Neuron (in vitro differentiated cells): ENCODE data around the gene APOM.
A peak's percentile ranks its signal among the peaks of the same experiment; 100 is the strongest.

Experiments
- H2AFZ ChIP-seq: one replicate; pipeline ENCODE4 v1.6.1; 2013; ENCODE audit warnings: low read depth, mild to moderate bottlenecking, inconsistent platforms, low read length, moderate library complexity
- H3K27me3 ChIP-seq: one replicate; pipeline ENCODE4 v1.6.1; 2013; ENCODE audit warnings: low read length; ENCODE audit not compliant: insufficient read depth
- H3K36me3 ChIP-seq: one replicate; pipeline ENCODE4 v1.6.1; 2013; ENCODE audit warnings: low read length; ENCODE audit not compliant: insufficient read depth
- H3K4me1 ChIP-seq: one replicate; pipeline ENCODE4 v1.6.1; 2013; ENCODE audit warnings: low read length; ENCODE audit not compliant: insufficient read depth
- H3K4me3 ChIP-seq: 2 replicates; pipeline ENCODE4 v1.5.1; 2013; ENCODE audit warnings: mild to moderate bottlenecking, low read length, moderate library complexity
- H3K9me3 ChIP-seq: one replicate; pipeline ENCODE4 v1.6.1; 2013; ENCODE audit warnings: low read length

APOM gene

GRCh38 chr6:31702819-31703716, 47.4 kb downstream of the APOM start, which contains the start of gene ABHD16A:
TSS of gene ABHD16A (minus strand) at chr6:31703324. CDS start at chr6:31703281, 43 bp downstream.
- H2AFZ ChIP-seq = peak within 1 kb of the TSS; percentile 87
- peaks cover 9% of the 10 kb centered on the region for H3K4me1 ChIP-seq
- H3K4me3 ChIP-seq = peak within 1 kb of the TSS; percentile 93
- no peaks in the 10 kb centered on the region for H3K9me3 ChIP-seq
- peaks cover 15% of the 10 kb centered on the region for H3K36me3 ChIP-seq
- no peaks in the 10 kb centered on the region for H3K27me3 ChIP-seq

- Histone ChIP-seq H3K4me3 (no peak overlapping the region), H2AFZ (no peak overlapping the region), H3K4me1 (peaks cover 9% of the 10 kb centered on the region), H3K9me3 (no peaks in the 10 kb centered on the region), H3K27me3 (no peaks in the 10 kb centered on the region), H3K36me3 (peaks cover 3% of the 10 kb centered on the region)
These were observed 50.2 kb downstream of the APOM start for GRCh38 chr6:31705931-31706330.

- Histone ChIP-seq H3K4me1 (peaks cover 7% of the 10 kb centered on the region), H3K9me3 (no peaks in the 10 kb centered on the region), H2AFZ (no peak within 1 kb of the TSS), H3K36me3 (no peaks in the 10 kb centered on the region), H3K27me3 (no peaks in the 10 kb centered on the region), H3K4me3 (no peak within 1 kb of the TSS)
These were observed 50.9 kb downstream of the APOM start, which contains the start of gene LY6G6F for GRCh38 chr6:31706599-31706998. TSS of gene LY6G6F (plus strand) at chr6:31706866. CDS start at chr6:31706907, 41 bp downstream.

- Histone ChIP-seq H3K36me3 (no peaks in the 10 kb centered on the region), H2AFZ (no peak overlapping the region), H3K4me1 (no peaks in the 10 kb centered on the region), H3K4me3 (no peak overlapping the region), H3K27me3 (no peaks in the 10 kb centered on the region), H3K9me3 (no peaks in the 10 kb centered on the region)
These were observed 52.0 kb downstream of the APOM start for GRCh38 chr6:31707701-31708100.
